Aorta (tissue), 5 donors: Measurements from ENCODE around the gene METTL15. TPM values are rescaled to one million over a fixed set of nuclear protein-coding genes. Genes with fewer than 3 reads are reported as not detected.
"Not testable (repeated sequence)": the region's sequence is repeated elsewhere in the genome, so short reads cannot be mapped to it uniquely, and the experiment has no call there.

Experiments
- ATAC-seq: fragments of 200-7000 bp; cut with Tn5 transposase; one replicate; pipeline ENCODE4 v1.9.1; 2022; ENCODE audit warnings: moderate library complexity; ENCODE audit not compliant: low FRiP score
- DNase-seq, 2 donors: peaks; one replicate each; pipeline ENCODE4 v3.0.0-alpha.2; 2020
- H3K27ac ChIP-seq, 2 donors: one replicate each; pipeline ENCODE4 v1.5.1; 2013; ENCODE audit warnings: low read length in 2 of 2, mild to moderate bottlenecking in 2 of 2, moderate library complexity in 2 of 2, control low read depth in 1 of 2, inconsistent platforms in 1 of 2, low read depth in 1 of 2
- H3K27me3 ChIP-seq, 2 donors: one replicate each; pipeline ENCODE4 v1.6.1; 2013; ENCODE audit warnings: control low read depth in 1 of 2, low read length in 1 of 2, mild to moderate bottlenecking in 1 of 2, moderate library complexity in 1 of 2; ENCODE audit not compliant: insufficient read depth in 2 of 2, control insufficient read depth in 1 of 2
- H3K36me3 ChIP-seq, 2 donors: one replicate each; pipeline ENCODE4 v1.6.1; 2013; ENCODE audit warnings: control low read depth in 1 of 2, low read length in 1 of 2, mild to moderate bottlenecking in 1 of 2; ENCODE audit not compliant: insufficient read depth in 2 of 2, control insufficient read depth in 1 of 2
- H3K4me1 ChIP-seq, 2 donors: one replicate each; pipeline ENCODE4 v1.6.1; 2013; ENCODE audit warnings: low read length in 2 of 2, control low read depth in 1 of 2, mild to moderate bottlenecking in 1 of 2, moderate library complexity in 1 of 2; ENCODE audit not compliant: insufficient read depth in 2 of 2, control insufficient read depth in 1 of 2
- H3K4me3 ChIP-seq, 2 donors: one replicate each; pipeline ENCODE4 v1.5.1; 2013; ENCODE audit warnings: low read length in 2 of 2, control low read depth in 1 of 2, mild to moderate bottlenecking in 1 of 2
- H3K9me3 ChIP-seq: one replicate; pipeline ENCODE4 v1.6.1; 2013; ENCODE audit warnings: mild to moderate bottlenecking, low read length; ENCODE audit not compliant: control insufficient read depth
- WGBS, 2 donors: extraction: QIAGEN DNeasy Blood & Tissue Kit; methylation state at CpG; one replicate each; pipeline ENCODE4 v1.1.7; 2013; 5-methylcytosine and 5-hydroxymethylcytosine counted together
- intact Hi-C, 2 donors: fragments of 100-400 bp; cut with DNase I; formaldehyde crosslinking; loops; one replicate each; pipeline versions ENCODE4 v1.14.2 to v1.15.0; 2022
- polyA plus RNA-seq, 2 donors: library from polyadenylated mRNA; stranded (reverse); fragments of 200-250 nt; gene quantifications; one replicate each; pipeline ENCODE4 v1.2.3, GENCODE V29; 2013
- total RNA-seq, 2 donors: library from RNA; stranded (reverse); fragmentation: NEBNext Ultra II Directional; extraction: Animal tissue kit (Norgen Biotek cat#: 25700); gene quantifications; one replicate each; pipeline ENCODE4 v1.2.1, GENCODE V29; 2021
- donor health status: healthy with polysubstance abuse.
- donor health status: Bipolar disorder and iron deficiency.
- donor health status: DM: no; HTN: no; CAD: no.
- donor health status: DM: no; HTN: no; CAD: no.
- donor health status: DM: yes; HTN: yes; CAD: no.

The METTL15 gene
- total and polyA plus RNA-seq, 4 donors, result 2.4 to 19.2 (median 10.5) TPM

DNA sequence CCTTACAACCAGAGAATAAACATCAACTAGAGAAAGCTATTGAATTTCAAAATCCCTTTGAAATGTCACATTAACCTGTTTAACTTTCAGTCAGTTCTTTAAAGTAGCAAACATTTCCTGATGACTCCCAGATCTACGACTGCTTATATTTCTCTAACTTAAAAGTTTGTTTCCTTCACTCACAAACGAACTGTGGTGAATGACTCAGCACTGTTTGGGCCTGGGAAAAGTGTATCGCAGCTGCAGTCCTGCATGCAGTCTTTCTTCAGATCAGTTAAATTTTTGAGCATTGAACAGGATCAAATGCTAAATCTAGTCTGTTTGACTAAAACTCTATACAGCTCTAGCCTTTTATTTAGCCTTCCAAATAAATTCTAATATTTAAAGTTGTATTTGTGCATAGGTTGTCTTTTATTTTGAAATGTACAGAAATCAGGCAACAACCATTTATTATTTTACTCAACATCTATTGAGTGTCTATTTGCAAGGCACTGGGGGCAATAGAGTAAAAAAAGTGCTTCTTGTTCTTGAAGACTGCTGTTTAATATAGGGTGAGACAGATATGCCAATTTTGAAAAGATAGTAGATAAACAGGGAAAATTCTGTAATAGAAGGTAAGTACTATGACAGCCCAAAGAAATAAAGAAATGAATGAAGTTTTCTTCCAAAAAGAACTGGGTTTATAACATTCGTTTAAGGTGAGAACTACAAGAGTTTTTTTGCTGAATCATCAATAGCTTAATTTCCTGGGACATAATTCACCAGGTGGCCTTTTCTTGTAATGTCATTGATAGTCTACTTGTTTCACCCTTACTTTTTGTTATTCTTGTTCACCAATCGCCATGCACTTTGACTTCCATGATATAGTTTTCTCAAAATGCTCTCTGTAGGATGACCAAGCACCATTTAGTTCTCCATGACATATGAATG, 235.4 kb downstream of the METTL15 start:
- Histone ChIP-seq H3K36me3 (no peaks in the 10 kb centered on the region), H3K4me3 (no peak overlapping the region), H3K9me3 (no peaks in the 10 kb centered on the region), H3K27ac (no peak overlapping the region), H3K4me1 (no peaks in the 10 kb centered on the region), H3K27me3 (no peaks in the 10 kb centered on the region)
- DNase-seq (no peak), ATAC-seq (no peak)
- intact Hi-C loops, result no loop called here
- 50 to 56% methylated on average over 5 of the region's 5 CpGs for WGBS, 2 donors

DNA sequence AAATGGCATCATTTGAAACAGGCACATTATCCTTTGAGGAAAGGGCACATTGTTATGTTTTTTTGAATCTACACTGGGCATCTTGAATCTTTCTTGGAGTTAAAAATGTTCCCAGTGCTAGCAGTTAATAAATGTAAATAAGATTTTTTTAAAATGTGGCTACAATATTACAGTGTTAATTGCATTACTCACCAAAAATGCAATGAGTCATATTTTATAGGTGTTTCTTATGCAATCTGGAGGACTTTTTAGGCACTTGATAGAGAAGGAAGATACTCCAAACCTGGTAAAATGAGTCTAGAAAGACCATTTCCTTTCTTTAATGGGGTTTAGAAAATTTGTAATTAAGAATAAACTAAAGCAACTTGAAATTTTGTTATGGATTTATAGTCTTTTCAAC, 238.0 kb downstream of the METTL15 start:
- no peak overlapping the region for H3K27ac ChIP-seq
- no peaks in the 10 kb centered on the region for H3K27me3 ChIP-seq
- intact Hi-C loops, result no loop called here
- H3K36me3 ChIP-seq, result no peaks in the 10 kb centered on the region
- DNase-seq (no peak), ATAC-seq (no peak)
- no peaks in the 10 kb centered on the region for H3K9me3 ChIP-seq
- no peak overlapping the region for H3K4me3 ChIP-seq
- H3K4me1 ChIP-seq, result no peaks in the 10 kb centered on the region

DNA sequence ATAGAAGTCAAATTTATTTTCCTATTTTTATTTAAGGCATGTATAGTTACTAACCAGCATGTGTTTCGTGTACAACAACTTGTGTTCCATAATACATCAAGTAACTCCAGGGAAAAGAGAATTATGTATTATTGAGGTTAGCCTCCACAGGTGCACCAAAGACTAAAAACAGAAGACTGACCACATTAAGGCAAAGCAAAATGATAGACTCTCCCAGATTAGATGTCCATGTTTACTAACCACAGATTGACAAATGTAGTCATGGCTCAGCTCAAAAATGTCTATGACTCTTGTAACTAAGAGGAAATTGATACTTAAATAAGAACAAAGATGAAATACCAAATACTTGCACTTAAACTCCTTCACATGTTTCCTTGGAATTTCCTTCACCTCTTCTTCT, 238.5 kb downstream of the METTL15 start:
- no peaks in the 10 kb centered on the region for H3K4me1 ChIP-seq
- 87% methylated on average over 1 of the region's 1 CpG for WGBS, 2 donors
- no peak for ATAC-seq
- H3K4me3 ChIP-seq, result no peak overlapping the region
- H3K27me3 ChIP-seq, result no peaks in the 10 kb centered on the region
- H3K27ac ChIP-seq, result no peak overlapping the region
- no peaks in the 10 kb centered on the region for H3K36me3 ChIP-seq
- no peak for DNase-seq
- H3K9me3 ChIP-seq, result no peaks in the 10 kb centered on the region
- intact Hi-C loops, result no loop called here

DNA sequence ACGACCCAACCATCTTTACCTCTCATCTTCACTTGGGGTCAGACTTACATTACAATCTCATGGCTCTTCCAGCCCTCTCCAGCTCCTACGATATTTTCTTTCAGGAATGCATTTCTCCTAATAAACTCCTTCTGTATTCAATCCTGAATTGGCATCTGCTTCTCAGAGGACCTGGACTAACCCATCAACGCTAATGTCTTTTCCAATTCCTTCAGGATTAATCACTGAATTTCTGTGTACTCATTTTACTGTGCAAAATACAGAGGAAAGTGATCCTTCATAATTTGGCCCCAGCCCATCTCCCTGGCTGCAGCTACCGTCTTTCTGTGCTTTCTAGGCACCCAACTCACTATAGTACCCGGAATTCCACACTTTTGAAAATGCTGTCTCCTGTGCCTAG, 239.2 kb downstream of the METTL15 start:
- Histone ChIP-seq H3K9me3 (no peaks in the 10 kb centered on the region), H3K36me3 (no peaks in the 10 kb centered on the region), H3K4me3 (no peak overlapping the region), H3K27ac (no peak overlapping the region), H3K4me1 (no peaks in the 10 kb centered on the region), H3K27me3 (no peaks in the 10 kb centered on the region)
- WGBS, 2 donors, result 82 to 85% methylated on average over 5 of the region's 5 CpGs
- intact Hi-C loops, result no loop called here
- no peak for DNase-seq
- ATAC-seq, result no peak

DNA sequence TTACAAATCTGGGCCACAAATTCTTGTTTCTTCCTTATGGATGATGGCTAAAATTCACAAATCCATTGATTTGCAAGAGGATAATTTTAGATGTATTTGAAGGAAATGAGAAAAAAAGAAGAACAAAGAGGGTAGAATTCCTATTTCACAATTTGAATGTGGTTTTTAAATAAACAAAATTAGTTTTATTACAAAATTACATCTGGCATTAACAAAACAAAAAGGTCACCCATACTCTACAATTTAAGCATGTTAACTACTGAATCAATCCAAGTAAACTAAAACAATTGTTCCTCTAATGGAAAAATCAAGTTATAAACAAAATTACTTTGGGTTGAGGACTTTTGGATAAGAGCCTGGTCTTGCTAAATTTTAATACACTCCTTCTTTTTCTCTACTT, 242.0 kb downstream of the METTL15 start:
- no peak overlapping the region for H3K4me3 ChIP-seq
- H3K9me3 ChIP-seq, result no peaks in the 10 kb centered on the region
- no peak overlapping the region for H3K27ac ChIP-seq
- H3K27me3 ChIP-seq, result no peaks in the 10 kb centered on the region
- no peaks in the 10 kb centered on the region for H3K36me3 ChIP-seq
- intact Hi-C loops, result no loop called here
- DNase-seq (no peak), ATAC-seq (no peak)
- H3K4me1 ChIP-seq, result no peaks in the 10 kb centered on the region

DNA sequence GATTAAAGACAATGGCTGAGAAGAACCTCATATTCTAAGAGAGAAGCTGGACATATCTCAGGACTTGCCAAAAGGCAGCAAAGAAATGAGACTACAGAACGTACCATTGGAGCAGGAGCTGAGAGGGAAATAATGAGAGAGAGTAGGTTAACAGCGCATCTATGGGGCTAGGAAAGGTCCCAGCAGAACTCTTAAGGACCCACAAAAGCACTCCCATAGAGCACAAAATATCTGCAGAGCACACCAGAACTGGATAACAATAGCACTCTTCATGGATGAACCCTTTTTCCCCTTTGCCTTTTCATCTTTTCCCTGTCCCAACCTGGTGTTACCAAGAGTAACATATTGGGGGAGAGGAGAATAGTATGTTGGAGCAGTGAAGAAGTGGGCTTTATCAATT, 245.8 kb downstream of the METTL15 start:
- intact Hi-C loops, result no loop called here
- no peak overlapping the region for H3K4me3 ChIP-seq
- no peaks in the 10 kb centered on the region for H3K4me1 ChIP-seq
- H3K9me3 ChIP-seq, result no peaks in the 10 kb centered on the region
- no peak overlapping the region for H3K27ac ChIP-seq
- ATAC-seq (no peak), DNase-seq (no peak)
- 95 to 97% methylated on average over 2 of the region's 2 CpGs for WGBS, 2 donors
- H3K27me3 ChIP-seq, result no peaks in the 10 kb centered on the region
- H3K36me3 ChIP-seq, result no peaks in the 10 kb centered on the region

DNA sequence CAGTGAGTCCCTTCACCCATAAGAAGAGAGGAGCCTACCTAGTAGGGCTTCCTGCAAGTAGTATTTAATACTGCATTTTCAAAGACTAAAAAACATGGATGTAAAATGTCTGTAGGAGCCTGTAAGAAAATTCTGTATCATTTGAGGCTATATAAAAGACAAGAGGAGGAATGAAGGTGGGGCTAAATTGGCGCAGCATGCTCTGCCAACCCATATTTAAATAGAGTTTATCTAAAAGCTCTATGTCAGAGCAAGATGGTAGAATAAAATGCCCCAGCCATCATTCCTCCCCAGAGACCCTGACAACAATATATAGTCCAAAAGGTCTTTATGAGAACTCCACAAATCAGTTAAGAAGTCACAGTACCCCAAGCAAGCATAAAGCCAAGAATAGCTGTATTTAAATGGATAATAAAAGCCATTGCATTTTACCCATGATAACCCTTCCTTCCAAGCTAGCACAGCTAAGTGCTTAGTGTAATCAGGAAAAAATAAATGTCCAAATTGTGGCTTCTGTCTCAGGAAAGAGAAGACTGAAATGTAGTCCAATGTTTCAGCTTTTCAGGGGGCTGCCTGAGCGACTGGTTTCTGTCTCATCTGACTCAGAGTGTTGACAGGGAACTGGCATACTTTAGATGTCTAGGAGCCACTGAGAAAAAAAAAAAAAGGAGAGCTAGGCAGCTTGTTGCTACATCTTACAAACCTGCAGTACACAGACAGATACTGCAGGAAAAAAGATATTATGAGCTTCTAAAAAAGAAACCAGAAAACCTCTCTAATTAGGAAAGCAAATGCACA, 258.6 kb downstream of the METTL15 start:
- Histone ChIP-seq H3K27ac (no peak overlapping the region), H3K36me3 (no peaks in the 10 kb centered on the region), H3K4me1 (no peaks in the 10 kb centered on the region), H3K9me3 (peaks cover 1% of the 10 kb centered on the region), H3K4me3 (no peak overlapping the region), H3K27me3 (no peaks in the 10 kb centered on the region)
- DNase-seq (no peak), ATAC-seq (no peak)
- intact Hi-C loops, result no loop called here
- WGBS, 2 donors, result 51% methylated on average over 2 of the region's 2 CpGs

DNA sequence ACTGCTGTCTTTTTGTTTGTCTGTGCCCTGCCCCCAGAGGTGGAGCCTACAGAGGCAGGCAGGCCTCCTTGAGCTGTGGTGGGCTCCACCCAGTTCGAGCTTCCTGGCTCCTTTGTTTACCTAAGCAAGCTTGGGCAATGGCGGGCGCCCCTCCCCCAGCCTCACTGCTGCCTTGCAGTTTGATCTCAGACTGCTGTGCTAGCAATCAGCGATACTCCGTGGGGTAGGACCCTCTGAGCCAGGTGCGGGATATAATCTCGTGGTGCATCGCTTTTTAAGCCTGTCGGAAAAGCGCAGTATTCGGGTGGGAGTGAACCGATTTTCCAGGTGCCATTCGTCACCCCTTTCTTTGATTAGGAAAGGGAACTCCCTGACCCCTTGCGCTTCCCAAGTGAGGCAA, 269.9 kb downstream of the METTL15 start:
- H3K27me3 ChIP-seq, H3K9me3 ChIP-seq, H3K36me3 ChIP-seq, H3K27ac ChIP-seq, H3K4me1 ChIP-seq, ATAC-seq, H3K4me3 ChIP-seq, intact Hi-C loops: not testable (repeated sequence)
- DNase-seq, result peak in 1 of 2 donors; percentile 62
- WGBS, 2 donors, result 84 to 94% methylated on average over 12 to 14 of the region's 14 CpGs
